GM19463 (cell line): ENCODE results near the gene SRMS.

Source experiments
- ATAC-seq: cut with Tn5 transposase; IDR thresholded peaks from one replicate; pipeline ENCODE4 v1.9.1; 2021; ENCODE audit warnings: mild to moderate bottlenecking, moderate library complexity; ENCODE audit not compliant: unreplicated experiment

SRMS gene

GRCh38 chr20:63547725-63548480 is at the start of gene SRMS:
TSS of gene SRMS (minus strand) at chr20:63547749. CDS start at chr20:63547463, 286 bp downstream.
- ATAC-seq: no peak

- no peak for ATAC-seq
Observed at GRCh38 chr20:63596423-63596822, 48.9 kb upstream of the SRMS start.

GRCh38 chr20:63595416-63596127 is 48.0 kb upstream of the SRMS start:
- no peak for ATAC-seq

- ATAC-seq: no peak
Observed at GRCh38 chr20:63594043-63594561, 46.6 kb upstream of the SRMS start.

GRCh38 chr20:63592661-63593060 is 45.1 kb upstream of the SRMS start:
- no peak for ATAC-seq

- no peak for ATAC-seq
Observed at GRCh38 chr20:63591786-63592355, 44.3 kb upstream of the SRMS start.

- no peak for ATAC-seq
Observed at GRCh38 chr20:63591147-63591533, 43.6 kb upstream of the SRMS start.

- ATAC-seq: no peak
Observed at GRCh38 chr20:63590218-63591146, 42.9 kb upstream of the SRMS start.

- no peak for ATAC-seq
Observed at GRCh38 chr20:63589261-63590217, 42.0 kb upstream of the SRMS start.

- ATAC-seq: no peak
Observed at GRCh38 chr20:63588641-63589041, 41.1 kb upstream of the SRMS start.

- no peak for ATAC-seq
Observed at GRCh38 chr20:63587776-63588591, 40.4 kb upstream of the SRMS start.

- ATAC-seq: no peak
Observed at GRCh38 chr20:63587256-63587655, 39.7 kb upstream of the SRMS start.

- ATAC-seq: no peak
Observed at GRCh38 chr20:63586797-63587196, 39.2 kb upstream of the SRMS start.

GRCh38 chr20:63585616-63586565 is 38.3 kb upstream of the SRMS start:
- no peak for ATAC-seq

GRCh38 chr20:63582382-63583063 is 35.0 kb upstream of the SRMS start:
- no peak for ATAC-seq

GRCh38 chr20:63580796-63581461 is 33.4 kb upstream of the SRMS start:
- no peak for ATAC-seq
